Psoas muscle (tissue), 8 donors: ENCODE data around the gene PHOX2A. TPM values are rescaled to one million over a fixed set of nuclear protein-coding genes. Genes with fewer than 3 reads are reported as not detected.

Experiments used
- ATAC-seq, 4 donors: fragments of 200-7000 bp; cut with Tn5 transposase; one replicate each; pipeline ENCODE4 v1.9.1; 2020; ENCODE audit warnings: moderate library complexity in 3 of 4, mild to moderate bottlenecking in 2 of 4
- DNase-seq, 2 donors: peaks; one replicate each; pipeline ENCODE4 v3.0.0-alpha.2; 2020
- H3K27ac ChIP-seq: fragments of 200-600 bp; one replicate; pipeline ENCODE4 v1.8.0; 2022
- H3K27me3 ChIP-seq, 3 donors: fragments of 200-600 bp in 1 of 3; one replicate each; pipeline versions ENCODE4 v1.6.1 to v1.8.0; 2013 to 2022; ENCODE audit warnings: low read length in 2 of 3, mild to moderate bottlenecking in 2 of 3, moderate library complexity in 1 of 3; ENCODE audit not compliant: insufficient read depth in 3 of 3
- H3K36me3 ChIP-seq, 2 donors: fragments of 200-600 bp in 1 of 2; one replicate each; pipeline versions ENCODE4 v1.6.1 to v1.8.0; 2013 to 2022; ENCODE audit warnings: low read depth in 1 of 2, mild to moderate bottlenecking in 1 of 2, moderate library complexity in 1 of 2; ENCODE audit not compliant: insufficient read depth in 1 of 2
- H3K4me1 ChIP-seq: fragments of 200-600 bp; one replicate; pipeline ENCODE4 v1.8.0; 2022
- H3K4me3 ChIP-seq: fragments of 200-600 bp; one replicate; pipeline ENCODE4 v1.8.0; 2022; ENCODE audit warnings: mild to moderate bottlenecking
- H3K9me3 ChIP-seq: fragments of 200-600 bp; one replicate; pipeline ENCODE4 v1.8.0; 2022
- CTCF ChIP-seq: fragments of 200-600 bp; IDR thresholded peaks from one replicate; pipeline ENCODE4 v1.8.0; 2022; ENCODE audit warnings: antibody characterized with exemption
- WGBS, 3 donors: extraction: QIAGEN DNeasy Blood & Tissue Kit; methylation state at CpG; one replicate each; pipeline versions ENCODE4 v1.1.6 to v1.1.7; 2013; 5-methylcytosine and 5-hydroxymethylcytosine counted together
- intact Hi-C, 2 donors: fragments of 100-400 bp; cut with DNase I; formaldehyde crosslinking; loops; one replicate each; pipeline versions ENCODE4 v1.11.0 to v1.14.2; 2022
- polyA plus RNA-seq, 3 donors: library from polyadenylated mRNA; stranded (reverse); fragments of 200-250 nt; gene quantifications; one replicate each; pipeline ENCODE4 v1.2.3, GENCODE V29; 2013
- total RNA-seq, 4 donors: library from RNA; stranded (reverse); fragmentation: NEBNext Ultra II Directional in 2 of 4; extraction: Animal tissue kit (Norgen Biotek cat#: 25700) in 2 of 4; gene quantifications; one replicate each; pipeline versions ENCODE4 v1.2.1 to v1.2.4, GENCODE V29; 2021 to 2023
- donor health status: healthy with polysubstance abuse.
- donor health status: DM: no; HTN: no; CAD: no; lungs with moderate emphysema.
- donor health status: Bipolar disorder and iron deficiency.
- donor health status: healthy.
- donor health status: DM: yes; HTN: yes; CAD: no.
- donor health status: DM: no; HTN: no; CAD: no.
- donor health status: DM: no; HTN: no; CAD: no.
- donor health status: DM: yes; HTN: yes; CAD: no.

PHOX2A gene
- total and polyA plus RNA-seq, 7 donors = 0.07 TPM; not detected in 6

DNA sequence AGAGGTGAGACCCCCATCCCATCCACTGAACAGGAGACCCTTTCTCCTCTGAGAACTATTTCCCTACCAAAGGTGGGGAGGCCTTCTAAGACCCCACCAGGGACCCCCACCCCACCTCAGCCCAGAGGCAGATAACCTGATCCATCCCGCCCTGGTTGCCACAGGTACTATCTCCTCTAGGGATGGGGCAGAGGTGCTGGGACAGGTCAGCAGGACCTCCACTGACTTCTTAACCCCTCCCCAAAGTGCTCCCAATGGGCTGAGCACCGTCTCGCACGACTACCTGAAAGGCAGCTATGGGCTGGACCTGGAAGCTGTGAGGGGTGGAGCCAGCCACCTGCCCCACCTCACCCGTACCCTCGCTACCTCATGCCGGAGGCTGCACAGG lies 15.1 kb downstream of the PHOX2A start:
- Histone ChIP-seq H3K4me3 (no peak overlapping the region), H3K27ac (no peak overlapping the region), H3K27me3 (no peaks in the 10 kb centered on the region), H3K4me1 (peaks cover 10% of the 10 kb centered on the region), H3K36me3 (peaks cover 0 to 68% of the 10 kb centered on the region in 2 donors), H3K9me3 (no peaks in the 10 kb centered on the region)
- whole genome bisulfite sequencing, 3 donors = 88 to 89% (median 88%) methylated on average over 7 of the region's 7 CpGs
- DNase-seq (no peak), ATAC-seq (no peak)
- intact Hi-C loops = no loop called here
- TF ChIP-seq CTCF = no peak

DNA sequence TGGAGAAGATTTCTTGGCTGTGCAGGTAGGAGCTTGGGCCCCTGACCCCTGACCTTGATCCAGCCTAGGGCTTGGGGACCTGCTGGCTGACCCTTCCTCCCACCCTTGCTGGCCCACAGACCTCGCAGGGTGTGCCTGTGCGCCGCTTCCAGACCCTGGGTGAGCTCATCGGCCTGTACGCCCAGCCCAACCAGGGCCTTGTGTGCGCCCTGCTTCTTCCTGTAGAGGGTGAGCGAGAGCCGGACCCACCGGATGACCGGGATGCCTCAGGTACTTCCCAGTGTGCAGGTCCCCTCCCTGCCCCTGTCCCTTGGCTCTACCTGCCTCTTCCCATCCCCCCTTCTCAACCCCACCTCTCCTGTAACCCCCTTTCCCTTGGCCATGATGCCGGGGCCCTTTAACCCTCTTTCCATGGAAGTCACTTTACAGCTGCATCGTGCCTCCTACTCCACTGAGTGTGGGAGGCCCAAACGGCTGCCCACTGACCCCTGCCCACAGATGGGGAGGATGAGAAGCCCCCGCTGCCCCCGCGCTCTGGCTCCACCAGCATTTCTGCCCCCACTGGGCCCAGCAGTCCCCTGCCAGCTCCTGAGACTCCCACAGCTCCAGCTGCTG lies 15.6 kb downstream of the PHOX2A start:
- 82 to 86% (median 84%) methylated on average over 15 to 16 of the region's 16 CpGs for WGBS, 3 donors
- H3K4me1 ChIP-seq = peaks cover 10% of the 10 kb centered on the region
- DNase-seq = no peak

GRCh38 chr11:72227316-72228228 lies 16.4 kb downstream of the PHOX2A start:
- Histone ChIP-seq H3K27me3 (no peaks in the 10 kb centered on the region), H3K36me3 (peaks cover 0 to 55% of the 10 kb centered on the region in 2 donors), H3K4me1 (peaks cover 12% of the 10 kb centered on the region), H3K9me3 (no peaks in the 10 kb centered on the region), H3K27ac (no peak overlapping the region), H3K4me3 (no peak overlapping the region)
- intact Hi-C loops = no loop called here
- WGBS, 3 donors = 57 to 65% (median 63%) methylated on average over 12 to 14 of the region's 14 CpGs
- no peak for DNase-seq
- no peak for TF ChIP-seq CTCF
- no peak for ATAC-seq

More for the DNA sequence above, 15.6 kb downstream of the PHOX2A start:
- Histone ChIP-seq H3K9me3 (no peaks in the 10 kb centered on the region), H3K27ac (no peak overlapping the region), H3K4me3 (no peak overlapping the region), H3K27me3 (no peaks in the 10 kb centered on the region), H3K36me3 (peaks cover 0 to 63% of the 10 kb centered on the region in 2 donors)
- intact Hi-C loops = no loop called here
- no peak for ATAC-seq
- TF ChIP-seq CTCF = no peak

GRCh38 chr11:72226701-72227100 lies 17.3 kb downstream of the PHOX2A start:
- intact Hi-C loops = no loop called here
- DNase-seq = no peak
- no peak for ATAC-seq
- no peak for TF ChIP-seq CTCF
- Histone ChIP-seq H3K9me3 (no peaks in the 10 kb centered on the region), H3K27ac (no peak overlapping the region), H3K27me3 (no peaks in the 10 kb centered on the region), H3K4me1 (peaks cover 16% of the 10 kb centered on the region), H3K4me3 (no peak overlapping the region), H3K36me3 (peaks cover 0 to 47% of the 10 kb centered on the region in 2 donors)
- 74 to 80% (median 79%) methylated on average over 5 of the region's 5 CpGs for WGBS, 3 donors
